IPS-18a (cell line): ENCODE measurements around the gene CCM2L.

ENCODE experiments used
- H3K27ac ChIP-seq: one replicate; pipeline ENCODE4 v1.5.1; 2013; ENCODE audit warnings: low read length
- H3K27me3 ChIP-seq: one replicate; pipeline ENCODE4 v1.6.1; 2013; ENCODE audit warnings: mild to moderate bottlenecking, low read length; ENCODE audit not compliant: control insufficient read depth, insufficient read depth
- H3K36me3 ChIP-seq: one replicate; pipeline ENCODE4 v1.6.1; 2013; ENCODE audit warnings: low read depth, low read length; ENCODE audit not compliant: control insufficient read depth
- H3K4me1 ChIP-seq: one replicate; pipeline ENCODE4 v1.6.1; 2013; ENCODE audit warnings: low read depth, low read length; ENCODE audit not compliant: control insufficient read depth
- H3K4me3 ChIP-seq: one replicate; pipeline ENCODE4 v1.5.1; 2013; ENCODE audit warnings: low read length
- H3K9ac ChIP-seq: one replicate; pipeline ENCODE4 v1.6.1; 2013; ENCODE audit warnings: mild to moderate bottlenecking, low read length, moderate library complexity
- H3K9me3 ChIP-seq: one replicate; pipeline ENCODE4 v1.6.1; 2013; ENCODE audit warnings: low read depth, low read length; ENCODE audit not compliant: control insufficient read depth

Gene CCM2L

DNA sequence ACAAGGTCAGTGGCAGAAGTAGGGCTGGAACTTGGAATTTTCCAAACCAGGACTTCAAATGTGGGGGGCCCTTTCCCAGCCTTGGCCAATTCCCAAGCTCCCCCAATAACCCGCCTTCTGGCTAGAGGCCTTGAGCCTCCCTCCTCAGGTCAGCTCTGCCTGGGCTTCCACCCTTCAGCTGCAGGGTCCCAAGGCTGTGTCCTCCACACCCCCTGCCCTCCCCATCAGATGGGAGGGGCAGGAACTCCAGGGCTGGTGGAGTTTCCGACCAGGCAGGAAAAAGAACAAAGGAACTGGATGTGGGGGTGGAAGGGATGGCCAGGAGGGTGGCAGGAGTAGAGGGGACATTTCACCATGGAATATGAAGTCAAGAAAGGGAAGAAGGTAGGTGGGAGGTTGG is at the start of gene CCM2L:
Gene CCM2L, plus strand, starts transcription at position 338 of the 400 bp plus-strand sequence. Its CDS starts 17 bp downstream, at position 355.
- no peaks in the 10 kb centered on the region for H3K9me3 ChIP-seq

DNA sequence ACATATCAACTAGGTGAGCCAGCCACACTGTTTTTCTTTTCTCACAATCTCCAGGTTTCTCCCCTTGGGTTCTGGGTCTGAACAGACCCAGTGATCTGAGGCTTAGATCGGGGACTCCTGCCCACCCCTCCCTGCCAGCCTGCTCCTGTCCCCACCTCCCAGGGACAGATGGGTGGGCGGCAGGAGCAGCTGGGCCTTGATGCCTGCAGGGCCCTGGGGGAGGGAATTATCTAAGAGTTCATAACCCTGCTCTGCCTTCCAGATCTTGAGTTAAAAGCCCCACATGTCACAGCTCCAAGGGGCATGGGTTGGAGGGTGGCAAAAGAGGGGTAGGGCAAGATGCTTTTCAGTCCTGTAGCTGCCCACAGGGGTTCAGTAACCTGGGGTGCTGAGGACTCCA is 47.5 kb upstream of the CCM2L start:
- peaks cover 4% of the 10 kb centered on the region for H3K4me1 ChIP-seq
- H3K27ac ChIP-seq, result no peak overlapping the region
- H3K36me3 ChIP-seq, result no peaks in the 10 kb centered on the region
- H3K9me3 ChIP-seq, result no peaks in the 10 kb centered on the region
- H3K27me3 ChIP-seq, result peaks cover 9% of the 10 kb centered on the region
- H3K9ac ChIP-seq, result no peak overlapping the region
- H3K4me3 ChIP-seq, result no peak overlapping the region

More for the DNA sequence above, at the start of gene CCM2L:
- H3K27ac ChIP-seq, result no peak within 1 kb of the TSS
- peaks cover 29% of the 10 kb centered on the region for H3K4me1 ChIP-seq
- no peak within 1 kb of the TSS for H3K4me3 ChIP-seq
- no peak within 1 kb of the TSS for H3K9ac ChIP-seq
- no peaks in the 10 kb centered on the region for H3K27me3 ChIP-seq
- H3K36me3 ChIP-seq, result no peaks in the 10 kb centered on the region

- Histone ChIP-seq H3K27me3 (peaks cover 11% of the 10 kb centered on the region), H3K27ac (no peak overlapping the region), H3K9me3 (no peaks in the 10 kb centered on the region), H3K36me3 (no peaks in the 10 kb centered on the region), H3K4me3 (no peak overlapping the region), H3K9ac (no peak overlapping the region), H3K4me1 (peaks cover 4% of the 10 kb centered on the region)
These were observed 46.3 kb upstream of the CCM2L start for GRCh38 chr20:31963889-31964288.

DNA sequence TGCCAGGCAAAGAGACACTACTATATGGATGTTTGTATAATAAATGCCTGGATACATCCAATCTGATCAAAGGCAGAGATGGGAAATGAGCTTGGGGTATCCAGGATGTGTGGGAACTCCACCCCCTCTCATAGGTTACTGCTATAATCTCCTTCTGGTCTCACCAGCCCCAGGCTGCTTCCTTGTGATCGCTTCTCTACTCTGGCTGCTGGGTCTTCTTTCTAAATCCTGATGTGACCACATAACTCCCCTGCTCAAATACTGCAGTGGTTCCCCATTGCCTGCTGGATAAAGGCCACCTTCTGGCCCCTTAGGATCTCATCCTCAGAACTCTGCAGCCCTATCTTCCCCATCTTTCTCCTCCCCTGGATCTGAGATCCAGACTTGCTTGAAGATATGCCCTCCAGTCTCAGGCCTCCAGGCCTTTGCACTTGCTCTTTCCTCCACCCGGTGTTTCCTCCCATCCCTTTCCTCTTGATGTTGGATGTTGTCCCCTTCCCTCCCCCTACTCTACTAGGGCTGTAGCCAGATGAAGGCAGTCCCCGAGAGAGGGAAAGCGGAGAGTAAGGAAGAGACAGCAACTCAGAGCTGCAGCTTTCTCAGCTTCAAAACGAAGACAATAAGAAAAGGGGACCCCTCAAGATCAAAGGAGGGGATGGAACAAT is 43.1 kb upstream of the CCM2L start:
- Histone ChIP-seq H3K9me3 (no peaks in the 10 kb centered on the region), H3K27ac (no peak overlapping the region), H3K4me1 (peaks cover 4% of the 10 kb centered on the region), H3K36me3 (no peaks in the 10 kb centered on the region), H3K4me3 (peak overlapping the region; percentile 51), H3K27me3 (peaks cover 28% of the 10 kb centered on the region), H3K9ac (no peak overlapping the region)

- H3K27ac ChIP-seq, result no peak within 1 kb of the TSS
- no peaks in the 10 kb centered on the region for H3K9me3 ChIP-seq
- peaks cover 4% of the 10 kb centered on the region for H3K4me1 ChIP-seq
- H3K27me3 ChIP-seq, result peaks cover 28% of the 10 kb centered on the region
- H3K9ac ChIP-seq, result no peak within 1 kb of the TSS
- no peaks in the 10 kb centered on the region for H3K36me3 ChIP-seq
- H3K4me3 ChIP-seq, result peak within 1 kb of the TSS; percentile 51
These were observed 42.4 kb upstream of the CCM2L start, which contains the start of gene XKR7 for GRCh38 chr20:31967830-31968249. TSS of gene XKR7 (plus strand) at chr20:31968151. CDS start at chr20:31968176, 25 bp downstream.

DNA sequence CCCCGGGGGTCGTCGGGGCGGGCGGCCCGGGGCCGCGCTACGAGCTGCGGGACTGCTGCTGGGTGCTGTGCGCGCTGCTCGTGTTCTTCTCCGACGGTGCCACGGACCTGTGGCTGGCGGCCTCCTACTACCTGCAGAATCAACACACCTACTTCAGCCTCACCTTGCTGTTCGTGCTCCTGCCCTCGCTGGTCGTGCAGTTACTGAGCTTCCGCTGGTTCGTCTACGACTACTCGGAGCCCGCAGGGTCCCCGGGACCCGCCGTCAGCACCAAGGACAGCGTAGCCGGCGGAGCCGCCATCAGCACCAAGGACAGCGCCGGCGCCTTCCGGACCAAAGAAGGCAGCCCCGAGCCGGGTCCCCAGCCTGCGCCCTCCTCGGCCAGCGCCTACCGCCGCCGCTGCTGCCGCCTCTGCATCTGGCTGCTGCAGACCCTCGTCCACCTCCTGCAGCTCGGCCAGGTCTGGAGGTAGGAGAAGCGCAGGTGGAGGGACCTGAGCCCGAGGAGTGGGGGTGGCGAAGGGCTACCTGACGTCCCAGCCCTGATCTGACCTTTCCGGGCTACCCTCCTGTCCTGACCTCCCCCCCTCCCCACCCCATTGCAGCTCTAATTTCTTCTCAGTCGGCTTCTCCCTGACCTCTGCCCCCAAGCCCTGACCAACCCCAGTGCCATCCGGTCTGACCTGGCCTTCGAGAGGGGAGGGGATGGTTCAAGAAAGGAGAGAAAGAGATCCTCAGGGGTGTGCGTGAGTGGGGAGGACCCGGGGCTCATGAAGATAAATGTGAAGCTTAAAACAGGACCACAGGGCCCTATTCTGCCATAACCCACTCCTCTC is 41.7 kb upstream of the CCM2L start:
- no peaks in the 10 kb centered on the region for H3K9me3 ChIP-seq
- peaks cover 28% of the 10 kb centered on the region for H3K27me3 ChIP-seq
- H3K4me1 ChIP-seq, result peaks cover 4% of the 10 kb centered on the region
- H3K9ac ChIP-seq, result no peak overlapping the region
- no peak overlapping the region for H3K27ac ChIP-seq
- H3K36me3 ChIP-seq, result no peaks in the 10 kb centered on the region
- H3K4me3 ChIP-seq, result peak overlapping the region; percentile 49

DNA sequence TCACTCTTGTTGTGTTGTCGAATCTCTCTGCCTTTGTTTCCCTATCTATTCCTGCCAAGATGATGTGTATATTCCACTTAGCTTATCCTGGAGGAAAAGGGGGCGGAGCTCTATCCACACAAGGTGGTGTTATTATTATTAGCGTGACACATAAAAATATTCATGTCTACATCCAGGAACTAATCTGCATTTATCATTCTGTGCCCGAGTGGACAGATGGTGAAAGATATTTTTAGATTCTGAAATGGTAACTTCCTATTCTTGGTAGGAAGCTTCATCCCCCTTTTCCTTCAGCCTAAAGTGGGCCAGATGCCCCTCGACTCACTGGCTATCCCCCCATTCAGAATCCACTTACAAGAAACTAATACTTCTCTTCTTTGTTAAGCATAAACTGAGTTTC is 40.2 kb upstream of the CCM2L start:
- no peaks in the 10 kb centered on the region for H3K36me3 ChIP-seq
- no peak overlapping the region for H3K27ac ChIP-seq
- H3K27me3 ChIP-seq, result peaks cover 28% of the 10 kb centered on the region
- H3K4me3 ChIP-seq, result no peak overlapping the region
- no peaks in the 10 kb centered on the region for H3K9me3 ChIP-seq
- peaks cover 11% of the 10 kb centered on the region for H3K4me1 ChIP-seq
- H3K9ac ChIP-seq, result no peak overlapping the region

- Histone ChIP-seq H3K9me3 (no peaks in the 10 kb centered on the region), H3K27ac (no peak overlapping the region), H3K4me1 (peaks cover 14% of the 10 kb centered on the region), H3K36me3 (no peaks in the 10 kb centered on the region), H3K9ac (no peak overlapping the region), H3K4me3 (no peak overlapping the region), H3K27me3 (peaks cover 20% of the 10 kb centered on the region)
These were observed 37.7 kb upstream of the CCM2L start for GRCh38 chr20:31972471-31973021.

DNA sequence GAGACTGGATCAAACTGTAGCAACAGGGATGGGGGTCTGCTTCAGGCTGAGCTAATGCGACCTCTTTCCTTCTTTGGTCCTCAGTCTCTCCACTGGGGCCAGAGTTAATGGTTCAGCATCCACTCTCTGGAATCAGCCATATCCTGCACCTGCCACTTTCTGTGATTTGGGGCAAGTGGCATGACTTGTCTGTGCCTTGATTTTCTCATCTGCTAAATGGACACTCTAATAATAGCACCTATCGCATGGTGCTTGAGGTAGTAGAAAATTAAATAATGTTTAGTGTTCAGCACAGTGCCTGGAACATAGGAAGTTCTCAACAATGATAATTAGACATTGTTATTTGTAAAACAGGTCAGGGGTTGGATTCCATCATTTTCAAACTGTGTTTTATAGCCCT is 35.9 kb upstream of the CCM2L start:
- no peak overlapping the region for H3K4me3 ChIP-seq
- no peak overlapping the region for H3K9ac ChIP-seq
- no peaks in the 10 kb centered on the region for H3K36me3 ChIP-seq
- H3K9me3 ChIP-seq, result no peaks in the 10 kb centered on the region
- H3K27ac ChIP-seq, result no peak overlapping the region
- peaks cover 14% of the 10 kb centered on the region for H3K27me3 ChIP-seq
- H3K4me1 ChIP-seq, result peaks cover 14% of the 10 kb centered on the region

DNA sequence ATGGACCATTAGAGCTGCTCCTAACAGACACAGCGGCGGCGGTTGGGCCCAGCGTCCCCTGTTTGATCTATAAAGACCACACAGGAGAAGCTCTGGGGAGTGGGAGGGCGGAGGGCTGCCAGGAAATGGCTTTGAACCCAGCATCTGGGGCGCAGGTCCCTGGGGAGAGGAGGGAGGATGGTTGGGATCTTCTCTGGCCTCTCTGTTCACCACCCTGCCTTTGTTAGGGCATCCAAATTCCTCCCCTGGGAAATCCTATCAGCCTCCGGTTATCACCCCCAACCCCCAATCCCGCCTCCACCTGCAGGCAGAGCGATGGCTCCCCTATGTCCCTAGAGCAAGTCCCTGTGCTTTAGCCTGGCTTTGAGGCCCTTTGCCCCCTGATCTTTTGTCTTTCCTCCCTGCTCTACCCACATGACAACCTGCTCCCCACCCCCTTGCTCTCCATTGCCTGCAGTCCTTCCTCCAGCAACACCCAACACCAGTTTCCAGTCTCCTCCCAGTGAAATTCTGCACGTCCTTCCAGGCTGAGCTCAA is 35.2 kb upstream of the CCM2L start:
- Histone ChIP-seq H3K27me3 (peaks cover 7% of the 10 kb centered on the region), H3K4me1 (peaks cover 14% of the 10 kb centered on the region), H3K9me3 (no peaks in the 10 kb centered on the region), H3K9ac (peak overlapping the region; percentile 43), H3K4me3 (peak overlapping the region; percentile 24), H3K27ac (no peak overlapping the region), H3K36me3 (no peaks in the 10 kb centered on the region)

- Histone ChIP-seq H3K4me1 (peaks cover 14% of the 10 kb centered on the region), H3K27me3 (no peaks in the 10 kb centered on the region), H3K27ac (no peak overlapping the region), H3K9ac (no peak overlapping the region), H3K4me3 (no peak overlapping the region), H3K36me3 (no peaks in the 10 kb centered on the region), H3K9me3 (no peaks in the 10 kb centered on the region)
These were observed 34.4 kb upstream of the CCM2L start for GRCh38 chr20:31975874-31976273.
